Right forelimb (tissue), 1 donor: ENCODE results near the gene PDE4B.
"Not testable (repeated sequence)": the region's sequence is repeated elsewhere in the genome, so short reads cannot be mapped to it uniquely, and the experiment has no call there.

Experiments used
- DNase-seq: peaks from one replicate; pipeline ENCODE4 v3.0.0-alpha.2; 2018

PDE4B gene

DNA sequence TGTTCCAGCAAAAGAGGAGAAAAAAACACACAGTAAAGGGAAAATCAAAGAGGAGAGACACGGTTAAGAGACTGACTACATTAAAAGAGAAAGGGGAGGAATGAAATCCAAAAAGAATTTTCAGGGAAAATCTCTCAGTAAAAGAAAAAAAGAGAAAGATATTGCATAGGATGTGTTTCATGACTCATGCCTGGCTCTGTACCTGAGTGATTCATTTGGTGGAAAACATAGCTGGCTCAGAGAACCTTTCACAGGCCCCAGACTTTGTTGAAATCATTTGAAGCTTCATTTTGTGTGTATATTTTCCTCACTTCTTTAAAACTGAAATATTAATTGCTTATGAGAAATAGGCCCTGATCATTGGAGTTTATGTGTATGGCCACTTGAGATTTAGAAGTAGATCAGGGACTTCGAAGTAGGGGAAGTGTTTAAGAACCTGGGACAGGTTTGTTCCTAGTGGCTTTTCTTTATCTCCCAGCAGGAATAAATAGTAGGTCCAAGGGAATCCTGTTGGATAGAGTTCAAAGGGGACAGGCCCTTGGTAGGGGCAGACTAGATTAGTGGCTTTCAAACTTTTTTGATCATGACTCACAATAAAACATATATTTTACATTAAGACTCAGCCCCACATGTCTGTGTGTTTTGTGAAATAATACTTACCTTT is 502.1 kb downstream of the PDE4B start:
- no peak for DNase-seq

DNA sequence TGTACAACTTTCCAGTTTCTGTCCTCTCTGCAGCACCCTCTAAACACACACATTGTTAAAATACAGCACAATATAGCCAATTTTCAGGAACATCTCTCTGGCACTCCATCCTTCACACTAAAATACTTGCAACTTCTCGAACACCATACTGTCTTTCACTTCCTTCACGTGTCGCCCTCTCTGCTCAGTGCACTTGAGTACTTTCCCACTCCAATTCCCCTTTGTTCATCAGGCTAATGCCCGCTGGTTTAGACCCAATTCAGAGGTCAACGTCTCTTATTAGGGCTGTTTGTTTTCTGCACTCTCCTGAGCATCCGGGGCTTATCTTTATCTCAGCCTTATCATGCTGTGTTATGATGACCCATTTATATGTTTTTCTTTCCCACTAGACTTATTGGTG is 503.1 kb downstream of the PDE4B start:
- no peak for DNase-seq

DNA sequence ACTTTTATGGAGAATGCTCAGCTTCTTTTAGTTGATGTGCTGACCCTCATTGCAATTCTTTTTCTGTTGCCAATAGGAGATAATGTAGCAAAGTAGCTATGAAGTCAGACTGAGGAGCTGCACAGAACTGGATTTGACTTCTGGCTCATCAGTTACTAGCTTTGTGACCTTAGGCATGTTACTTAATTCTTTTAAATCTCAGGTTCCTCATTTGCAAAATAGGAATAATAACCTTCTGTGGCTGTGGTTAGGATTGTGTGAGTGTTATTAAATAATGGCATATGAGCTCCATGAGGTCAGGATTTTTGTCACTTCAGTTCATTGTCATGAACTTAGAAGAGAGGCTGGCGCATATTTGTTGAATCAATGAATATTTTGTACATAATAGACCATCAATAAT is 503.7 kb downstream of the PDE4B start:
- DNase-seq = no peak

DNA sequence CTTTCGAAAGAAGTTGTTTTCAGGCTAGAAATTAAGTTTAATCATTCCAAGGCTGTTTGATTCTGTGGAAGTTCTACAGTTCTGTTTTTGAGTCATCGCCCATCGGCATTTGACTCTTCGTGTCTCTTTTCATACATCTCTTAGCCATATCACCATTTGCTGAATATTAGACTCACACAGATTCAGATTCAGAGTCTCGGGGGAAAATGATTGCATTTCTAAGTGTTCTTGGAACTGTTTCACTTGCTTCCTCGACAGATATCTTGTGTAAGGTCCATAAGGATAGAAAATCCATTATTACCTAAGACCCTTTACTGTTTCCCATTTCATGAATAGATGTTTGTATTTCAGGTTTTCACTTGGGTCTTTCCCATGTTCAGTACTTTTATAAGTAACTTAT is 504.3 kb downstream of the PDE4B start:
- no peak for DNase-seq

DNA sequence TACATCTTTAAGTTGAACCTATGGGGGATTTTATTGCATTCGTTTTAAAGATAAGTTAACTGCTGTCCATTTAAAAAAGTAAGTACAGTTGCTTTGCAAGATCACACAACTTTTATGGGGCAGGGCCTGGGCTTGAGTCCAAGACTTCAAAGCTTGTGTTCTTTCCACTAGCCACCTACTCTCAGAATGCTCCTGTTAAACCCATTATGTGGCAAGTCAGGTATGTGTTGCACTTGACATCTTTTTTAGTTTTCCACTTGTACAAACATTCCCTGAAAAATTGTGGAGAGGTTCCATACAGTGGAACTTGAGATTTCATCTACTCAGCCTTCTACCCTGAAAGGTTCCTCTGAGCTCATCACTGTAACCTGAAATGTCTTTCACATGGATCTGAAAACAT is 505.8 kb downstream of the PDE4B start:
- DNase-seq = no peak

DNA sequence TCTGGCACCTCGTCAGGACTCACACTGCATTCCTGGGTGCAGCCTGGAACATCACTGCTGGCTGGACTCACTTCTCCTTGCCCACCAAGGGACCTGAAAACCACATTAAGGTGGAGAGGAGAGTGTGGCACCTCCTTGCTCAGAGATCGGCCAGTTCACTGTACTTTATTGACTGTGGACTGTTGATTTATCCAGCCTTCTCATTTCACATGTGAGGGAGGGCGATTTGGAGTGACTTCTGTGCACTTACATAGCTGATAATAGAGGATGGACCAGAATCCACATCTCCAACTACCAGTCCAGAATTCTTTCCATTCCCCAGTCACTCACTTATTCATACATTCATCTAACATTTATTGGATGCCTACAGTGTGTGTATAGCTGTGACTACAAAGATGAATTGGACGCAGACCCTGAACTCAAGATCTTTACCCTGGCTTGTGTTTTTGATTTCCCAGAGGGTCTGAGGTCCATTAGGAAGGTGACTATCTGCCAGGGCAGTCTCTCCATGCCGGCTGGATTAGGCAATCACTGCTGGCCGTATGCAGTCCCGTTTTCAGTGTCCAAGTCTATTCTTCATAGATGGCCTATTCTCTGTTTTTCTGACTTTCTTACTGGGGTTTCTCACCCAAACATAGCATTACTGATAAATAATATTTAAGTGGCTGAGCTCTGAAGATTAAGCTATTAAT is 507.7 kb downstream of the PDE4B start:
- DNase-seq = no peak

DNA sequence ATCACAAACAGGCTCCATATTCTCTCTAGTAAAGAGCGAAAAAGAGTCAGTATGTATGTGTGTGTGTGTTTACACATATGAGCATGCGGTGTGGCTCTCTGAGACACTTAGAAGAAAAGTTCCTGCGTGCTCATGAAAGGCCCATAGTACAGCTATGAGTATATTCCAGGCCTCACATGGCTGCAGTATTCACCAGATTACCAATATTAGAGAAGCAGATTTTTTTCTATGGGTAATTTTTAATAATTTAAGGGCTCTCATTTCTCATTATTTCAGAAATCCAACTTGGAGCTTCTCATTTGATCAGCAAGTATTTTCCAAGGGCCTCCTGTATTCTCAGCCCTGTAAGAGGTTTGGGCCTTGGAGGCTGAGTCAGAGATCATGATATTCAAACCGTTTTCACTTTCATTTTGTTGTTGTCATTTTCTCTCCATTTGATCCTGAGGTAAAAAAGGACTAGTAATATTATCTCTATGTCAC is 508.3 kb downstream of the PDE4B start:
- DNase-seq = no peak

DNA sequence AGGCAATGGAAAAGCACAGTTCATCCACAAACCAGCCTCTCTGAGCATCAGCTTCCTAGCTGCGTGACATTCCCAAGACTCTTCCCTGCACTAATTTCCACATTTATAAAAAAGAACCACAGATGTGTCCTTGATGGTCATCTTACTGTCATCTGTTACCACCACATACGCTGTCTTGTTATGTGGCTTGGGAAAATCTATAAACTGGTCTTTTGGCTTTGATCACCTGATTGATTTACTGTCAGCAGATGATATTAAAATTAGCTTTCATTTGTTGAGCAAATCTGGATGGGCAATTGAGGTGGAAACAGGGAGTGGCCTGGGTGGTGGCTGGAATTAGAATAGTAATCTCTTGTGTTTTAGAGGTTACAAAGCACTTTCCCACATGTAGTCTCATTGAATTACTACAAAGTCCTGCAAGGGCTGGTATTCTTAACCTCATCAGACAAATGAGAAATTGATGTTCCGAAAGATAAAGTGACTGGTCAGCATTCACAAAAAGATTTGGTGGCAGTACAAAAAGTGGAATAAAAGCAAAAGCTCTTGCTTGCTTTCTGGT is 509.6 kb downstream of the PDE4B start:
- DNase-seq = no peak

DNA sequence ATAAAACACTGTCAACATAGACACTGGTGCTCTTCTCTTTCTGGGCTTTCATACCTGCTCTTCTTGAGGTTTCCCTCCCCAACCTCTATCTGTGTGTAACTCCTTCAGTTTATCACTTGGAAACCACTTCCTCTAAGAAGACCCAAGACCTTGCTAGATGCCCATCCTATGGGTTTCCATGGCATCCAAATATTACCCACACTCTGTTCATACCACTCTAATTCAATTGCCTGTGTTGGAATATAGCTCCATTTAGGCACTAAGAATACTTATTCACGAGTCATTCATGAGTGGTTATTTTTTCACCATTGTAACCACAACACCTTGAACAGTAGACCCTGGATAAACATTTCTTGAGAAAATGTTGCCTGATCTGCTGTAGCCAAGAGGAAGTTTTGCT is 510.1 kb downstream of the PDE4B start:
- DNase-seq = no peak

DNA sequence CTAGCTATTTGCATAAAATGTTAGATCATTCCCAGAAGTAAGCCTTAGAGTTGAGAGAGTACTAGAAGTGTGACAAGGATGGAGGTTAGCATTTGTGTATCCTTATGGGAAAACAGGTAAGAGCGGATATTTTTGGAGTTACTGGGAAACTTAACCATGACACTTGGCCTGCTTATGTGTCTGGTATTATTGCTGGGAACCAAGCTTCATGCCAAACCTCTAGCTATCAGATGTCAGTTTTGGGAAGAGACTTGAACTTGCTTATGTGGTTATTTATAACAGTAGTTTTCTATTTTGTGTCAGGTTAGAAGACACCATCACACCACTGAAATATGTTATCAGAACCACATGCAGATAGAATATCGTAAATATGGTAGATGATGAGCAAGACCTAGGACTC is 511.0 kb downstream of the PDE4B start:
- no peak for DNase-seq

DNA sequence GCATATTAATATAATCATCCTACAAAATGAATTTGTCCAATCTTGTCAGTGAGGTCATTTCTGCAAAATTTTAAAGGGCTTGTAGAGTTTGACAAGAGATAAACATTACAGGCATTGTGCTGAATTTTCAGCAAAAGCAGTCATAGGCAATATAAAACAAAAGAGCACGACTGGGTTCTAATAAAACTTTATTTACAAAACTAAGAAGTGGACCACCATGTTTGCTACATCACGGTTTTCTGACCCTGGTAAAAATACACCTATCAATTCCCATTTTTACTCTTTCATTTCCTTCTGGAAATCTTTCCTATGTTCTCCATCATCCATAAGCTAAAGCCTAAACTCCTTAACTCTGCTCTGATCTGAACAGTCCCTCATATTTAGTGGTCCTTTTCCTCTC is 511.4 kb downstream of the PDE4B start:
- DNase-seq = no peak

DNA sequence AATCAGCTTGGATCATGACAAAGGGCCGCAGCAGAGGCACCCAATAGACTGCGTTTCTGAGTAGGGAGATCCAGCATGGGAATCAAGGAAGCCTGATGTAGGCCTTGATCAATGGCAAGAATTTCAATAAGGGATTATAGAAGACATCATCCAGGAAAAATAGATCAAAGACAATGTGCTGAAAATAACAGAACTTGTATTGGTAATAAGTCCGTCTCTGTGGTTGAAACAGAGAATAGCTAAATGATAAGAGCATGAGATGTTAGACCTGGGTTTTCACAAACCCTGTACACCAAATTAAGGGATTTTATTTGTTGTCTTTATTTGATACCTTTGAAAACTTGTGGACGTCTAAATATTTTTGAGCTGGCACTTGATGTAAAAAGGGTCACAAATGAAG is 513.2 kb downstream of the PDE4B start:
- DNase-seq = no peak

DNA sequence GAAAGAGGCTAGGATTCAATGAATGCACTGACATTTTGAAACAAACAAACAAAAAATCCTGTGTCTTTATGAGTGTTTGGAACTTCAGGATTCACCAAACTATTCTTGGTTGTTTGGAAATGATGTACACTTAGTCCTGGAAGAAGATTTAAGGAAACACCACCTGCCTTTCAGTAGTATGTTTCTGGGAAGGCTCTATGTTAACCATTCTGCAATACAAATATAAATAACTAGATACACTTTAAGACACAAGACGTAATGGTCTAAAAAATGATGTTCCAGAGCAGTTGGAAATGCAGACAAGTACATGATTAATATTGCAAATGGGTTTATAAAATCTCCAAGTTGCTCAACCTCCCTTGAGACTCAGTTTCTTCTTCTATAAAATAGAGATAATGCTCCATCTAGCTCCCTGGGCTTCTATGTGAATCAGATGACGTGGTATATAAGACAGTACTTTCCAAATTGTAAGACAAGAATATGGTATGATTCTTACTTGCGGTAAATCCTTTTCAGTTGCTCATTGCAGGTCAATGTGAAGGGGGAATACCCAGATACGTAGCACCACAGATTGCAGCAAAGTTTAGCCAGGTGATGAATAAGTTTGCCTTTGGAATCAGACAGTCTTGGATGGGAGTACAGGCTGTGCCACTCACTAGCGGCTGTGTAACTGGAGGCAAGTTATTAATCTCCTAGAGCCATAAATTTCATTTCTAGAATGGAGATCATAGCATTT is 516.5 kb downstream of the PDE4B start:
- DNase-seq = no peak

DNA sequence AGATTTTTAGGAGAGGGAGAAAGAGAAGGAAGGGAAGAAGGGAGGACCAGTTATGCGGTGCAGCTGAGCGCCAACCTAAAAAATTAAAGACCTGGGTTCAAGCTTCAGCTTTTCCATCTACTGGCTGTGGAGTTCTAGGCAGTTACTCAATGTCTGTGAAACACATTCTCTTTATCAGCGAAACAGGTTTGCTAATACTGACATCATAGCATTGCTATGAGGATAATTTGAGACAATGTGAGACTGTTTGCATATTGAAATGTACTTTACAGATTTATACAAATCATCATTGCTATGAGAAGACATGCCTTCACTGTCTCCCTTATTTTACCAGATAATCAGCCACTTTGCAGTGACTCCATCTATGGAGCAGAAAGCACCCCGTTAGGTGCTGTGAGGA is 518.4 kb downstream of the PDE4B start:
- DNase-seq = no peak

DNA sequence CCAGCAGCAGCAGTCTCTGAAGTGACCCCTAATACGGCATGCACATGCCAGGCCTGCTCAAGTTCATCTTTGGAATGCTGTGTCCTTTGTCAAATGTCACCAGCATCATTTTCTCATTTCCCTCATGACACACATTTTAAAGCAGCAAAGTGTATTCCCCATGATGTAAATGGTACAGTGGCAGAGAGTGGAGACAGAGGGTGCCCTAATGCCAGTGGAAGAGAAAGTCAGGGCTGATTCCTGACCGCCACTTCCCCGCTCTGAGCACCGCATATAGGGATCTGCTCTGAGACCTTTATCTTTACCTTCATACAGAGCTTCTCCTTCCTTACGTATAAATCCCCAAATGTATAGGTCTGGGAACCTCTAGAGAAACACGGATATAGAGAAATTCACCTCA is 518.9 kb downstream of the PDE4B start:
- DNase-seq = no peak

DNA sequence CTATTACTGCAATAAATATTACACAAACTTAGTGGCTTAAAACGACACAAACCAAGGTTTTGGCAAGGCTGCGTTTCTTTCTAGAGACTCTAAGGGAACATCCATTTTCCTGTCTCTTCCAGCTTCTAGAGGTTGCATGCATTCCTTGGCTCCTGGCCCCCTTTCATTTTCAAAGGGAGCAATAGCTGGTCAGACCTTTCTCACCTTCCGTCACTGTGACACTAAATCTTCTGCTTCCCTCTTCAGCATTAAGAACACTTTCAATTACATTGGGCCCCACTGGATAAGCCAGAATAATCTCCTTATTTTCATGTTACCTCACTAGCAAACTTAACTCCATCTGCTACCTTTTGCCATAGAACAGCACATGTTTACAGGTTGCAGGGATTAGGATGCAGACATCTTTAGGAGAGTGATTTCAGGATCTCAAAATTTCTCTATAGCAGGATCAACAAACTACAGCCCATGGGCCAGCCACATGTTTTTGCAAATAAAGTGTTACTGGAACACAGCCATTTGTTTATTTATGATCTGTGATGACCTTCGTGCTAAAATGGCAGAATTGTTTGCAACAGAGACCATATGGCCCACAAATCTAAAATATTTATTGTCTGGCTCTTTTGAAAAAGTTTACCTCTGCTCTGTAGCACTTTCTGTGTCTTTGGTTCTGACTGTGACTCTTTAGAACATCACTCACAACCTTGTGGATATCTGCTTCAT is 519.7 kb downstream of the PDE4B start:
- DNase-seq = no peak

DNA sequence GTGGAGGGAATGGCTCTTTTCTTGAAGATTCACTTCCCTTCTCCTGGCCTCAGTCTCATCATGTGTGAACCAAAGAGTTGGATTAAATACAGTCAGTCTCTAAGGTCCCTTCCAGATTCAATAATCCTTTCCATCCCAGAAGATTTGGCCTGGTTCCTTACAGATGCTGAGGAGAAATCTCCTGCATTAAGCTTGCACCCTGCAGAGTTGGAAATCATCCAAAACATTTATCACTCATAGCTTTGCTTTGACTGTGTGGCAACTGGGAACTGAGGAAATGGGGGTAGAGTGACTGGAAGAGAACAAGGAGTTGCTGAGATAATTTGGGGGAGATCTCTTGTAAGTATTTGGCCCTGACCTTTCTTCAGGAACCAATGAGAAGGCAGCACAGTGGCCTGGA is 520.7 kb downstream of the PDE4B start:
- DNase-seq = no peak

DNA sequence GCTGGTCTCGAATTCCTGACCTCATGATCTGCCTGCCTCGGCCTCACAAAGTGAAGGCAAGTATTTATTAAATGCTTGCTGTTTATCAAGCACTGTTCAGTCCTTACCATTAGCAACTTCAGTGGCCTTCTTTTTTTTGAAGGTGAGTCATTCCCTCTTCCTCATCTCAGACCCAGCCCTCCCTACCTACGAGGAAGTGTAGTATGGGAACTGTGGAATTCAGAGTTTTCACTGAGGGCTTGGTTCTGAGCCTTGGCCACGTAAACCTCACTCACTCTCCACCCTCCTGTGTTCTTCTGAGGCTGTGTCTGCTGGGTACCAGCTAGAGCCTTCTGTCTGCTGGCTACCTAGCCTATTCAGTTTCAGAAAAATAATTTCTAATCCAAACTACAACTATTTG is 523.0 kb downstream of the PDE4B start:
- no peak for DNase-seq

DNA sequence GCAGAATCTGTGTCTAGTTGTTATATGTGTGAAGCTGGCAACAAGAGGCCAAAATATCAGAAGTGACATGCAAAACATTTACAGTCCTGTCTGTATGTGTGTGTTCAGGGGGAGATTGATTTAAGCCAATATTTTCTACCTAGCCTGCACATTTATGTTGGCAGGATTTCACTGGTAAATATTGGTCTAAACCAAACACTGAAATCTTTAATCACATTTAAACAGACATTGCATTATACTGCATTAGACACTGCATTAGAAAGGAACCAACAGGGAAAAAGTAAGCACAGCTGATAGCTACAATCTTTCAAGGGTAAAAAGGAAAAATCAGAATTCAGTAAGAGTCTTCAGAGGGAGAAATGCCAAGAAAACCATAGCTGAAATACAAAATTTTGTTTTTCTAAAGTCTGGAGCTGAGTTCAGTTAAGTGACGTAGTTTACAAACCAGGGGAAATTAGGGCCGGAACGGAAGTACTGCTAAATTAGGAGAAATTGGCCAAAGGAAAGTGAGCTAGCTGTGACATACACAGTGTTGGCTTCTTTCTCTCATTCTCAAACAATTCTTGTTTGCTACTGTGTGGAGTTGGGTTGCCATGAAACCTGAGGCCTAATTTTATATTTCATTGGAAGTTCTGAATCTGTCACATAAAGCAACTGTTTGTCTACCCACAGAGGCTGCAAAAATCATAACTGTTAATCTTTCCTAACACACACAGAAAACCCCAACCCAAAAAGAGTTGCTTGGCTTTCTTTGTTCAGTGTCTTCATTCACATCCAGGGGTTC is 524.0 kb downstream of the PDE4B start:
- no peak for DNase-seq

DNA sequence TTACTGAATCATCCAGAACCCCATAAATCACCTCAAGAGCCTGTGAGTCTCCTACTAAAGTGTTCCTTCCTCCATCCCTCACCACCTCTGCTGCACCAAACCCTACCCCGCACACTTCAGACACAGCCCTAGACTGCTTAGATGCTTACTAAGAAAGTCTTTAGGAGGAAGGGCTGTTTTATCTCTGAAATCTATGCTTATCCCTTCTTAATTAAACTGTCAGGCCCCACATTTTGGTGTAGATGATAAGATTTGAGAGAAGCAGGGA is 524.5 kb downstream of the PDE4B start:
- DNase-seq = no peak

DNA sequence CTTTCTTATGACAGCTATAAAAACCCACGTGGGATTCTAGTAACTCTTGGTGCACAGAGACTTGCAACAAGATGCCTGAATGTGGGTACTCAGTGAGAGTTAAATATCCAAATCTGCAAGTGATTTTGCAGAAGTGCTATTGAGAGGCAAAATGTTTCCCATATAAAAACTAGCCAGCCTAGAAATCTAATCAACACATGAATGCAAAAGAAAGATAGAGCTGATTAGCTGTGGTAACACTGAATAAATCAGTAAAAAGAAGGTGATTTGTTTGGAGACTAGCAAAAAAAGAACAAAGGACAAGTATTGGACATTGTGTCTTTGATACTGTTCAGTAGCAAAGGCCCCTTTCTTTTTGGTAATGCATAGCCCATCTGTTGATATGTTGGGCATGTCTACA is 527.5 kb downstream of the PDE4B start:
- DNase-seq = no peak

DNA sequence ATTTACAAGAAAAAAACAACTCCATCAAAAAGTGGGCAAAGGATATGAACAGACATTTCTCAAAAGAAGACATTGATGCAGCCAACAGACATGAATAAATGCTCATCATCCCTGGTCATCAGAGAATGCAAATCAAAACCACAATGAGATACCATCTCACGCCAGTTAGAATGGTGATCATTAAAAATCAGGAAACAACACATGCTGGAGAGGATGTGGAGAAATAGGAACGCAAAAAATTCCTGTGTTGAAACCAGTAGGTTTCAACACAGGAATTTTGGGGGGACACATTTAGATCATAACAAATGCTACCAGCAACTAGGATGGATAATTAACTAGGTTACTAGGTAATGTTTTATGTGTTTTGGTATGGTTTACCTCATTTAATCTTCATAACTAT is 529.8 kb downstream of the PDE4B start:
- not testable (repeated sequence) for DNase-seq
